Astrocyte (in vitro differentiated cells and primary cell): ENCODE results near the gene RTL5.

ENCODE experiments used
- CTCF ChIP-seq: IDR thresholded peaks from 2 replicates; pipeline ENCODE4 v1.5.1; 2011; ENCODE audit warnings: low read depth, mild to moderate bottlenecking, inconsistent platforms, low read length, moderate library complexity; ENCODE audit not compliant: insufficient read depth
- EZH2 ChIP-seq: IDR thresholded peaks from 2 replicates; pipeline ENCODE4 v1.6.1; 2012; ENCODE audit warnings: mild to moderate bottlenecking, low read length, inconsistent platforms; ENCODE audit not compliant: insufficient read depth

GRCh38 chrX:72094894-72095293 lies 36.8 kb downstream of the RTL5 start:
- TF ChIP-seq CTCF = no peak
- TF ChIP-seq EZH2 = no peak
